RPMI8226 (cell line): ENCODE results near the gene CD44.

Experiments used
- DNase-seq: peaks from one replicate; pipeline ENCODE4 v3.0.0-alpha.2; 2015

The CD44 gene

GRCh38 chr11:35141071-35141470 lies 2.1 kb downstream of the CD44 start:
- no peak for DNase-seq

GRCh38 chr11:35141571-35141971 lies 2.6 kb downstream of the CD44 start:
- no peak for DNase-seq

GRCh38 chr11:35142481-35143075 lies 3.6 kb downstream of the CD44 start:
- DNase-seq, result peak; percentile 18

GRCh38 chr11:35143297-35144135 lies 4.5 kb downstream of the CD44 start:
- DNase-seq, result no peak

- peak; percentile 54 for DNase-seq
Observed at GRCh38 chr11:35144136-35144741, 5.3 kb downstream of the CD44 start.

- no peak for DNase-seq
Observed at GRCh38 chr11:35144806-35145205, 5.8 kb downstream of the CD44 start.

GRCh38 chr11:35145271-35145670 lies 6.3 kb downstream of the CD44 start:
- peak; percentile 54 for DNase-seq

- no peak for DNase-seq
Observed at GRCh38 chr11:35146074-35146521, 7.1 kb downstream of the CD44 start.

- DNase-seq, result no peak
Observed at GRCh38 chr11:35146711-35147110, 7.7 kb downstream of the CD44 start.

GRCh38 chr11:35147235-35147634 lies 8.3 kb downstream of the CD44 start:
- DNase-seq, result no peak

GRCh38 chr11:35148163-35148837 lies 9.3 kb downstream of the CD44 start:
- no peak for DNase-seq

GRCh38 chr11:35150454-35150853 lies 11.5 kb downstream of the CD44 start:
- no peak for DNase-seq

- DNase-seq, result no peak
Observed at GRCh38 chr11:35151241-35151640, 12.3 kb downstream of the CD44 start.

- no peak for DNase-seq
Observed at GRCh38 chr11:35151683-35152280, 12.8 kb downstream of the CD44 start.

- DNase-seq, result no peak
Observed at GRCh38 chr11:35152575-35152974, 13.6 kb downstream of the CD44 start.

- DNase-seq, result no peak
Observed at GRCh38 chr11:35153280-35153679, 14.3 kb downstream of the CD44 start.

GRCh38 chr11:35154952-35155351 lies 16.0 kb downstream of the CD44 start:
- DNase-seq, result no peak

GRCh38 chr11:35155677-35156076 lies 16.7 kb downstream of the CD44 start:
- DNase-seq, result no peak

GRCh38 chr11:35157814-35158700 lies 19.1 kb downstream of the CD44 start:
- DNase-seq, result no peak

GRCh38 chr11:35158701-35159510 lies 19.9 kb downstream of the CD44 start:
- DNase-seq, result no peak

- no peak for DNase-seq
Observed at GRCh38 chr11:35160246-35160824, 21.4 kb downstream of the CD44 start.
